Daoy (cell line): Measurements from ENCODE around the gene DGKI. TPM values are rescaled to one million over a fixed set of nuclear protein-coding genes. Genes with fewer than 3 reads are reported as not detected.

ENCODE experiments used
- DNase-seq: peaks from one replicate; pipeline ENCODE4 v3.0.0-alpha.2; 2015; ENCODE audit warnings: low read depth
- total RNA-seq: library from RNA; depleted of rRNA; stranded (reverse); fragments of >200 nt; shearing (Covaris generic); gene quantifications from 2 replicates; pipeline ENCODE4 v1.2.3, GENCODE V29; 2014; rRNA removed

The DGKI gene
- 26.1 and 29.9 TPM in 2 replicates for total RNA-seq

DNA sequence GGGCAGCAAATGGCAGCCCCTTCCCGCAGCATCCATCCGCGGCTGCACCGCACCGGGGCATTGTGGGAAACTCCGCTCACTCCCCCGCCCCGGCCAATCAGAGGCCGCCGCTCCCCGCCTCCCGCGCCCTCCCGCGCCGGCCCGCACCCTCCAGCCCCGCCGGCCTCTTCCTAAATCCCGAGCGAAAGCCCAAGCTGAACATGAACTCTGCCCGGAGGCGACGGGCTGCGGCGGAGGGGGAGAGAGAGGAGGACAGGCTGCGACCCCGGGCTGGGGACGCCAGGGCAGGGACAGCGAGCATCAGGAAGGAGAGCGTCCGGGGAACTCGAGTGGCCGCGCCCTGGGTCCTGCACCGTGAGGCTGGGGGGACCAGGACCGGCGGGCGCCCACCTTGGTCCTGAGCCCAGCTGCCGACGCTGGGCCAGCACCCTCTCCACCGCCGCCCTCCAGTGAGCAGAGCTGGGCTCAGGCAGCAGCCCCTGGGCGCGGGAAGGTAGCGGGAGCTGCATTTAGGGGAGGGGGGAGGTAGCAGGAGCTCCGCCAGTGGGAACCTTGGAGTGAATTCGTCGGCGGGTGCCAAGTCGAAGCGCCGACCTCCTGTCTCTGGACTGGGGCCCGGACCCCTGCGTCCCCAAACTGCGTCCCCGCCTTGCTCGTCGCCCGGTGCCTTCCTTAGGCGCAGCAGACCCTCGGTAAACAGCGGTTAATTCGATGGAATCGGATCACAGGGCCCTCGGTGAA is at the start of gene DGKI:
TSS of gene DGKI (minus strand) at position 148 of the 741 bp plus-strand sequence.
- DNase-seq, result peak; percentile 30

DNA sequence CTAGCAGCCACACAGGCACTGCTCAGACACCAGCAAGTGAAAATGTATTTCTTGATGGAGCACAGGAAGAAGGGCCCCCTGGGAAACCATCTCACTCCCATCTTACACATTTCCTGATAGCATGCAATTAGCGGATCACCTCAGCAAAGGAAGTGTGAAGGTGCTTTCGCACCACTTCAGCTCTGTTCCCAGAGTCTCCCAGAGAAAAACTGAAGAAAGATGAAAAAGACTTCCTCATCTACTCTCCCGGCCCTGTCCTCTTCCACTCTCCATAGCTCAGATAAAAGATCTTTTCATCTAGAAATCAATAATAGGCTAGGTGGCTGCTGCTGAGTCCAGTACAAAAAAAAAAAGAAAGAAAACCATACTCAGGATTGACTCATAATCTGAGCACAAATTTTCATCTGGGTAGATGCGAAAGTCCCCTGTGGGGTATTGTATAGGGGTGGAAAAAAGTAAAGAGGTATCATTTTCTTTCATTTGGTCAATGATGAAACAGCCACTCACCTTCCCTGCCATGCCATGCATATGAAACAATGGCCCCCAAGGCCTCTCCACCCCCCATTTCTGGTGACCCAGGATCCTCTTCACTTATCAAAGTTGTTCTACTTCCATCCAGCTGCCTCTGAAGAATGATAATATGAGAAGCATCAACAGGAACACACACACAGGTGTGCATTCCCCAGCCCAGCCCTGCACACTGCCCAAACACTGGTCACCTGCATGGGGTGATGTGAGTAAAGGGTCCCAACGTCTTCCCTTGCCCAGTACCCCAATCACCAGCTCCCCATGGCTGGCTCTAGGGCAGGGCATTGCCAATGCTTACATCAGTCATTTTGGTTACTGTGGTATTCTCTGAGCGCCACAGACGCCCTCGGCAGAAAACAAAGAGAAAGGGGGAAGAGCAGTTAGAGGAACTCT is 48.8 kb upstream of the DGKI start:
- DNase-seq, result no peak

DNA sequence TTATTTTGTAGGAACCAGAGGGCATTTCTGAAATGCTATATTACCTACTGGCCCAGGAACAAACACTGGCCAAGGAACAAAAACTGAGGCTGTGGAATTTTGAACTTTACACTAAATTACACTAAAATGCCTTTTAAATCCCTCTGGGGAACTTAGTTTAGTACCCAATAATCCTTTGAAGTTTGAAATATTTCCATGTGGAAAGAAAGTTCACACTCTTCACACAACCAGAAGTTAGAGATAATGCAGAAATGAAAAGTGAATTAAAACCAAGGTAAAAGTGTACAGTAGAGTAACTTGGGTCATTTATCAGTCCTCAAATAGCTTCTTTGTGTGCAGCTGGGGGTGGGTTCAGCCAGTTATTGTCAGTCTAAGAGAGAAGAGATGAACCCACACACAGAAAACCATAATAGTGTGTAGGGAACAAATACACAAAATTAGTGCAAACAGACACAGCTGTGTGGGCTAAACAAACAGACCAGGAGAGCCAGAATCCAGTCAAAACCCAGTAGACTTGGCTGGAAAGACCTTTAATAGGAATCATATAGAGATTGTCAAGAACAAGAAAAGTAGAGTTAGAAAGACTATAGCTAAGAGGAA is 46.5 kb upstream of the DGKI start:
- DNase-seq, result no peak

DNA sequence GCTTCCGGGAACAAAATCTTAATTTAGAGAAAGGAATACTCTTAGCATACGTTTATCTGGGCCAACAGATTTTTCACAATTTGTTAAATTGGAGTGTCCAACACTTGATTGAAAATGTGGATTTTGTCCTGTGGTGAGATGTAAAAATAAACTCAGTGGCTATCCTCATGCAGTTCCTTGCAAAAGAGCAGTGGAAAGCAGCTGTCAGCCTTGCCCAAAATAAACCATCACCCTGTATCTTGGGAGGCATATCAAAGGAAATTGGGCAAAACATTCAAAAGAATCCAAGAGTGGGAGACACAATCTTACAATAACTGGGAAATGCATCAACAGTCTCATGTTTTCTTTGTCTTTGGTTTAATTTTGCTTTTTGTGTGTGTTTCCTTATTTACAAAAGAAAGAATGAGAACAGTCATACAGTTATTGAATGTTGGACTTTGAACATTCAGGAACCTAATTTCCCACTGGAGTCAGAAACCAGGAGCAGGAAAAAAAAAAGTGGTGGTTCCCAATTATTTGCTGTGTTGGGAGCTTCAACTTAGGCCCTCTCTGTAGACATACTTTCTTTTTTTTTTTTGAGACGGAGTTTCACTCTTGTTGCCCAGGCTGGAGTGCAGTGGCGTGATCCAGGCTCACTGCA is 44.4 kb upstream of the DGKI start:
- DNase-seq, result no peak

DNA sequence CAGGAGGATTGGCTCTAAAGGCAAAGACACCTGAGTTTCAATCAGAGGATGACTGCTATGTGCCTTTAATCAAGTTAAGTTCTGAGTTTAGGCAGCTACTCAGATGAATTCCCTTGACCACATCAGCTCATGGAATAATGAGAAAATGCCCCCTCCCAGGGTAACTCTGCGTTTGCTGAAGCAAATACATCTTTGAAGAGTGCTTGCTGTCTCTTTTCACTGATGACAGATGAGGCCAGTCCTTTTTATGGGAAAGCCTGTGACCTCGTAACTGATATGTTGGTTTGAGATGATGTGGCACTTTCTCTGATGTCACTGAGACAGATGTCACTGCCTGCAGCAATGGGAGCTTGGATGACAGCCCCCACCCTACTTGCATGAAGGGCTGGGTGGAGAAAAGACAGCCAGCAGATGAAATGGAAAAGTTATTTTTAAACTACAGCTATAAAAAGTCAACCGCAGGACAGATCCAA is 43.7 kb upstream of the DGKI start:
- no peak for DNase-seq

DNA sequence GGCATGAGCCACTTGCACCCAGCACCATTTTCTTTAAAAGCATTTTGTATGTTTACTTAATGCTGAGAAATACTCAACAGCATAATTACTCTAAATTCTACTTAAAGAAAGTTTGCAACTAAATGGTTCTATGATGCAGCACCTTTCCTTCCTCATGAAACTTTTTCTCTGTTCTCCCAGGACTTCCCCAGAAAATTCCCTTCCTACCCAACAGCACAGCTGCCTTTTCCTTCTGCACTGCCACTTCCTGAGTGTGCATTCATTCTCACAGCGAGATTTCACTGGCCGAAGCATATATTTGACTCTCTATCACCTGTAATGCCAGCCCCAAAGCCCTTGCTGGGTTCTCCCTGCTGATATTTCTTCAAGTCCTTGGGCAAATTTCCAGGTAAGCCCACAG is 41.5 kb upstream of the DGKI start:
- DNase-seq, result no peak

DNA sequence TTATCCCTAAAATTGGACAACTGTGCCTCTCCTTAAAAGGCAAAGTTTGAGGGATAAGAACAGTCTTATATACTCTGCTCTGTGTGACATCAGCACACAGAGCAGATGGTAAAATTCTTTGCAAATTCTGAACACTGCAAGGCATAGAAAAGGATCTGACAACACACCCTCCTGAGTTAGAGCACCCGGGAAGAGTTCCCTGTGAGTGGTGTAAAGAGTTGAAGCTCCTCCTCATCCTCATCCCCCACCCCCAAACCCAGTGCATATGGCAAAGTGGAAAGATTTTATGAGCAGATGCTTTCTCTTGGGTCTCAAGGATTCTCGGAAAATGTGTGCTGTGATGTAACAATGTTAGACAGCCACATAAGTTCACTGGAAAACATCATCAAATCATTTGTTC is 40.0 kb upstream of the DGKI start:
- no peak for DNase-seq

DNA sequence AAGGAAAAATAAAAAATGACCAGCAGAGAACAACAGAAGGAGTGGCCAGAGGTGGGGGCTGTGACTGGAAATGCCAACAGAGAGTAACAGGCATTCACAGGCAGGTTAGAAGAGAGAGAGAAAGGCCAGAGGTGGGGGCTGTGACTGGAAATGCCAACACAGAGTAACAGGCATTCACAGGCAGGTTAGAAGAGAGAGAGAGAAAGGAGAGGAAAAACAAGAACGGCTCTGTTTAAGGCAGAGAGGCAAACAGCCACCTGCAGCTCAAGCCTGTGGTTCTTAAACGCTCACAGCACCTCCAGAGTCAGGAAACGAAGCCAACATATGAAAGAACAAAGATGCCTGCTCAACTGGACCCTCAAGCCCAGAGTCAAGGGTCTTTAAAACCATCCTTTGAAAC is 39.5 kb upstream of the DGKI start:
- no peak for DNase-seq

DNA sequence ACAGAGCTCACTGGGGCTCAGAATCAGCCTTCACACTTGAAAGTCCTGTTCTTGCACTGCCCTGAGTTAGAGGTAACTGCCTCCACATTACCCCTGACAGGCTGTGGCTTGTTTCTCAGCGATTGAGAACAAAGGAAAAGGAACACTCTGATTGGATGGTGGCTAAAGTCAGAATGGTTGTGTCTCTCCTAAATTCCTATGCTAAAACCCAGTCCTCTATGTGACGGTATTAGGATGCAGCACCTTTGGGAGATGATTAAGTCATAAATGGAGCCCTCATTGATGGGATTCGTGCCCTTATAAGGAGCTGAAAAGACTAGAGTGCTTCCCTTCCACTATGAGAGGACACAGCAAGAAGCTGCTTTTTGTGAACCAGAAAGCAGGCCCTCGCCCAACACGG is 38.9 kb upstream of the DGKI start:
- DNase-seq, result no peak

DNA sequence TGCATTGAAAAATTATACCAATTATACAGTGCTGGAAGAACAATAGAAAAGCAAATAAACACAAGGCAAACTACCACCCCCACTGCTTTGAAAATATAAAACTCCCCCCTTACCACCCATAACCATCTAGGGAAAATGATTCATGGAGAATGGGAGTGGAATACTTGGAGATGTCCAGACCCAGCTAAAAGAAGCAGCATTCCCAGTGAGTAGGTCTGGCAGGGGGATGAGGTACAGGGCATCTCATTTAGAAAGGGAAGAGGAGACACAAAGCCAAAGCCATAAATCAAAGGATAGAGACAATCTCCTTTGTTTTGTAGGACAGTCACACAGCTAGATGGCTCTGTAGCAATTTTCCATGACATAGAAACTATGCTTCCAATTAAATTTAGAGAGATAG is 36.0 kb upstream of the DGKI start:
- DNase-seq, result peak; percentile 28

DNA sequence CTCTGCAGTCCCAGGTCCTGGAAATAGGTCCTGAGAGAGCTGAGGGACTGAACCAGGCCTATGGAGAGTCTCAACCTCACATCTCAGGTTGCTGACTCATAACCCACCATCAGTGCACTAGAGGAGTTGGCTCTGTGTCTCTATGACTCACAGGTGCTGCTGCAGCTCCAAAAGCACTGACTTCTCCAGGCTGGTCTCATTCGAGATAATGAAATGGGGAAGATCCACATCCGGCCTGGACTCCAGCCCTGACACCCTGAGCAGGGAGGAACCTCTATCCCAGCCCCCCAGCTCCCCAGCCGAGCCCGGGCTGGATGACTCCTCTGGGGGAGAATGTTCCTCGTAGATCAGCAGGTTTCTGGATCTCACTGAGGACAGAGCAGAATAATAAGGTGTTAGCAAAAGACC is 35.5 kb upstream of the DGKI start:
- DNase-seq, result peak; percentile 97

DNA sequence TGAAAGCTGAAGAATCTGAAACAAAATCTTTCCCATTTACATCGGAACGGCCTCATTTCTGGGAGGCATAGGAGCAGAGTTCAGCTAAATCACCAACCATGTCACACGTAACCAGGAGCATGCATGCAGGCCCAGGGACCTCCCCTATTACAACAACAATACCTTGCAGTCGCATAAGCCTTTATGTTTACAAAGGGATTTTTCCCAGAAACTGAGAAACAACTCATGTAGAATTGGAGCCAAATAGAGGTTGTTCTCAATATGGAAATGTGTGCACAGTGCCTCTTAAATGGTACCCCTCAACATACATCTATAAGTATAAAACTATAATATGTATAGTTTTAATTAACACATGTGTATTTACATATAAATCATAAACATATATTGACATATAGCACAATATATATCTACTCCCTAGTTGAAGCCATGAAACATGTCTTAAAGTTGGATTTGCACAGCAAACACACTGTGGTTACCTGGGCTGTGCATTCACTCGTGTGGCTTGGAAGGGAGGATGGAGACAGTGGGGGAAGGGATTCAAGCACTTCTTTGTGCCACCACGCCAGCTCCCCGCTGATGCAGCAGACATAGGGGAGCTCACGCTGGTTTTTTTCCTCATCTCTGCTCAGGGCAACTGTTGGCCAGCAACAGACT is 35.0 kb upstream of the DGKI start:
- no peak for DNase-seq

DNA sequence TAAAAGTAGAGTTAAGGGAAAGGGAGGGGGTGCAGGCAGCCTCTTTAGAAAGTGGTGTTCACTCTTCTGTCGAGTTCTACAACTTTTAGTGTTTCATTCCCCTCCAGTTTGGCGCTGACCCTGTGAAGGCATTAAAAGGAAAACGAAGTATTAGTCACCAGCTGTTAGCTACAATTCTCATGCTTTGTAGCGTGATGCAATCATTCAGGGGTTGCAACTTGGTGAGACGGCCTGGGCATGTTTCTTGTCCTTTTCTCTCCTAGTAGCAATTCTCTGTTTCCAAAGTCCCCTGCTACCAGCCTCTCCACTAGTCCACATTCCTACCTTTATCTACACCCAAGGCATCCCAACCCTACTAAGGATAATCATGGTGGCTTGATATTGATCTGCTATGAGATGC is 33.7 kb upstream of the DGKI start:
- DNase-seq, result peak; percentile 72

DNA sequence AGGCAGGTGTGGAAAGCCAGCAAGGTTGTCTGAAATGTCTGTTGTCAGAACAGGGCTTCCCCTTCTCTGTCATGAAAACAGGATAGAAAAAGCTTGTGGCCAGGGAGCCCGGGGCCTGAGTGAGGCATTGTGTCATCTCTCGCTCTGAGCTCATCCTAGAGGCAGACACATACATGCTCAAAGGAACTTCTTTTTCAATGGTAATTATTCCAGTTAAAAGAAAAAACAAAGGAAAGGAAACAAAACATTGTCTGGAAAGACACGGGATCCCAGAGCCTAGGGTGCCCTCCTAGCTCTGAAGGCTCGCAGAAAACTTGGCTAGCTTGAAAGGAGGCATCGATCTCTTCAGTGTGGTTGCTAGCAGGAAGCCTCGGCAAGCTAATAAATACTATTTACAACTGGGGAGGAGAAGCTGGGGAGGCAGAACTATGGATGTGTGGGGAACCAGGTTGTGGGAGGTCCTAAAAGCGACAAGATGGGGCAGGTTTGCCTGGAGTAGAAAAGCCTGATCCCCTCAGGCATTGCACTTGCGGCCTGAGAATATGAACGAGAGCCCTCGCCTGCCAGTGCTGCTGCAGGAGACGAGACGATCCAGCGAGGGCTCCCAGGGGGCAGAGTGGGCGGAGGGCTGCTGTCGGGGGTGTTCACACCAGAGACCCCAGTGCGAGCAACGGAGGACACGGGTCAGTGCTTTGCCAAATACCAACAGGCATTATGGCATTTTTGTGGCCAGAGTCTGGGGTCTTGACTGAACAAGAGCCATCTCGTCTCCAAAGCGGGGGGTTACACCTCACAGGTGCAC is 32.8 kb upstream of the DGKI start:
- DNase-seq, result peak; percentile 31

DNA sequence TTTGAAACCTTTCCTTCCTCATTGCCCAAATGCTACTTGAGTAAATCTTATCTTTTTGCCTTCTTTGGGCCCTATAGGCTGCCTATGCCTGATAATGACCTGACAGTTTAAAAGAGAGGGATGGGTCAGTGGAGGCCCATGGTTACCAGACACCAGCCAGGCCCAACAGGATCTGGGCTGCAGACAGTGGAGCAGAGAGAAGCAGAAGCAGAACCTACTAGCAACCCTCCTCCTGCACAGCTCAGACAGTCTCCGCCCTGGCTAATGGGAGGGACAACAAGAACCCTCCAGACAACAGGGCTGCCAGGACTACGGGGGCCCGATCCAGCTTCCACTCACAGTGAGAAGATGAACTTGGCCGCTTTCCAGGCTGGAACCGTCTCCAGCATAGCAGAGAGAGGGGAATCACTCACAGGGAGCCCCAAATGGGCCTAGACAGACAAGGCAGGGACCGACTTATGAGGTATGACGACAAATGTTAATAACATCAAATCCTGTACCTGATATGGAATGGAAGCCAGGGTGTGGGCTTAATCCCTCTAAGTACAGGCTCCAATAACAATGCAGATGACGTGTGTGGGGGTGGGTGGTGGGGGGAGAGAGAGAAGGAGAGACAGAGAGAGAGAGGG is 31.7 kb upstream of the DGKI start:
- DNase-seq, result no peak

DNA sequence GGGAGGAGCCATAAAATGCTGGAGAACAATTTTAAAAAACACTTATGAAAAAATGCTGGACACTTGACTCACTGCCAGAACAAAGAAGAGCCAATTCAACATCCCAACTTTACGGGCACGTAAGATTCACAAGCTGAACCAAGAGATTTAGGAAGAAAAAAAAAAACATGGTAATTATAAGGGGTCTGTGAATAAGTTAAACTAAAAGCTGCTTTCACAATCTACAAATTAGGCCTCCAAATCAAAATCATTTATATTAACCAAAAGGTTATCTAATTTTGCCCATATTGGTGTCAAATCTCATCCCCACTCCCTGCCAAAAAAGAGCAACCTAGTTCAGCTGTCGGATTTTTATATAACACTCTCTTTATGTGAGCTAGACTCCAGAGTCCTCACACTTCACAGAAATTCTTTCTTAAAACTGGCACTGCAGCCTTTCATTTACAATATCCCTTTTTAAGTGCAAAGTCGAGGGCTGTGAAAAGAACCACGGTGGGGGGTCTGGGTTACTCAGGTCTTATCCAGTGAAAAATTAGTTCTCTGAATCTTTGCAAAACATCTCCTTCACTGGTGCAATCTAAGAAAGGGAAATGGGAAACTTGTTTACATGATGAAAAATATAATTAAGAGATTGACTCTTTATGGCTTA is 30.4 kb upstream of the DGKI start:
- DNase-seq, result no peak

DNA sequence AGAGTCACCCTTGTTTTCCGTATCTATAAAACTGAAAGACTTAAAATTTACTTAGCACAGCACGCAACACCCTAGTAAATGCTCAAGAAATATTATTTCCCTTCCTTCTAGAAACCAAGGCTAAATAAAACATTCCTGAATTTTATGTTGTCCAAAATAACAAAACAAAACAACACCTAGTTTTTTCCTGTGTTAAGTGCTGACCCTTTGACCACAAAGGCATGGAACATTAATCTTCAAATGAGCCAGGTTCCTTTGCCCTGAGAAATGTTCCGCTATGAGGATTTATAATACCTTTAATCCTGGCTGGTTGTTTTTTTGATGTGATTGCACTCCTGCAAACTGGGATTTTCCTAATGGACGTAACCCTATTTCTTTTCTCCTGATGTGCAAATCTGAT is 29.0 kb upstream of the DGKI start:
- DNase-seq, result no peak

DNA sequence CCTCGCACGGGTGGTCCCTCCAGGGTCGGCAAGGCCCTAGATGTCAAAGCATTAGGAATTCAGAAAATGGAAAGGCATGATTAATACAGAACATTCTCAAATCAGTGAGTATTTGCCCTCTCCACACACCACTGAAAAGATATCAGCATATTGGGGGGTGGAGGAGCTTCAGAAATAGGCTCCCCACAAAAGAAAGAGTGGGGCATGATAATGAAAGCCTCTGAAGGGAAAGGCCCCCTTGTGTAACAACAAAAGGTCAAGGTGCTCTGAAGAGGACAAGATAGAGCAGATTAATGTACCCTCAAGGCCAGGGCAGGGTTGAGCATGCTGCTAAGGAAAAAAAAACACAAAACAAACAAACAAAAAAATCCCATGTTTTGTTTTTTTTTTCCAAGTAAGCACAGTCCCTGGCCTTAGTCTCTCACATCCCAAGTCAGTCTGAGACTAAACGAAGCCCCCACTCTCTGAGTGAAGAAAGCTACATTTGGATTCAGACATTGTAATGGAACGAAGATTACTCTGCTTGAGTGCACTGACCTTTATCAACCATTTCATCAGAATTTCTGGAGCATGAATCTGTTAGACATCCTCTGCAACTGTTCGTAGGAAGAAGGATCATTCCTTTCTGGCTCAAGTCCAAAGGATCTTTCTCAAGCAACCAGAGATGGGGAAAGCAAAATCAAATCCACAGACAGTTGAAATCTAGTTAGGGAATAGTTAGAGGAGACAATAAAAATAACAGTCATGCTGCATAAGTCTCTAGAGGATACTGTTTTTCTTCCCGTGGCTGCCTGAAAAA is 27.4 kb upstream of the DGKI start:
- DNase-seq, result peak; percentile 76

DNA sequence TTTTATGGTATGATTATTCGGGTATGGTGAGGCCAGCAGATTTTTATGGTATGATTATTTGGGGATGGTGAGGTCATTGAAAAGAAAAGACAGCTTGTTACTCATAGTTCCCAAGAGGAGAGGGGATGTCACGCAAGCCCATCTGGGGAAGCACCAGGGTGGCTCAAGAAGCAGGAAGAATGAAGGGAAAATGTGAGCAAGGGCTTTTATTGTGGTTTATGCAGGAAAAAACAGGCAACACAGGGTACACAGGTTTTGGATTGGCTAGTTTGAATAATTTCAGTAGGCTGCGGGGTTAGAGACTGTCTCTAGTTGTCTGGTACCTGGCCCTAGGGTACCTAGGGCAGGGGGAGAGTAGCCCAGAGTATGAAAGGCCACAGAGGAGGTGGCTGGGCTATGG is 26.8 kb upstream of the DGKI start:
- DNase-seq, result peak; percentile 78
